Measurements from ENCODE around the gene TIGD1.

TIGD1 gene

GRCh38 chr2:232521959-232522622 is 28.3 kb downstream of the TIGD1 start:
- peak; percentile 61 for DNase-seq

DNA sequence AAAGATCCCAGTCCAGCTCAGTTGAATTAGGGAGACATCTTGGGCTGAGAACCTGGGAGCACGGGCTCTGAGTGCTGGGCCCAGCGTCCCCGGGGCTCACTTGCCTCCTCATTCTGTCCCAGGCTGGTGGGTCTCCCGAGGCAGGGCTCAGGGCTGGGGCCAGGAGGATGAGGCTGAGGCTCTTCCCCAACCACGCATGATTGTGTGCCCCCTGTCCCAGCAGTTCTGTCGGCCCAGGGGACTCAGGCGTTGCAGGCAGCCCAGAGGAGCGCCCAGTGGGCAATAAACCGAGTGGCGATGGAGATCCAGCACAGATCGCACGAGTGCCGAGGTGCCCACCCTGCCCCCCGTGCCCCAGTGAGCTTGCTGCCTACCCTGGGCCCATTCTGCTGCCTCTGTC is 29.3 kb downstream of the TIGD1 start:
- no peak for DNase-seq

GRCh38 chr2:232520489-232520888 is 29.9 kb downstream of the TIGD1 start:
- no peak for DNase-seq

- no peak for DNase-seq
Measured at GRCh38 chr2:232519581-232520438, 30.5 kb downstream of the TIGD1 start, which contains the start of gene PRSS56. Gene PRSS56, plus strand, starts transcription at chr2:232520388. Its CDS starts 211 bp downstream, at chr2:232520599.

- DNase-seq = no peak
Measured at GRCh38 chr2:232518844-232519243, 31.5 kb downstream of the TIGD1 start.

- no peak for DNase-seq
Measured at GRCh38 chr2:232516551-232516950, 33.8 kb downstream of the TIGD1 start.

- no peak for DNase-seq
Measured at GRCh38 chr2:232515639-232516038, 34.7 kb downstream of the TIGD1 start.

DNA sequence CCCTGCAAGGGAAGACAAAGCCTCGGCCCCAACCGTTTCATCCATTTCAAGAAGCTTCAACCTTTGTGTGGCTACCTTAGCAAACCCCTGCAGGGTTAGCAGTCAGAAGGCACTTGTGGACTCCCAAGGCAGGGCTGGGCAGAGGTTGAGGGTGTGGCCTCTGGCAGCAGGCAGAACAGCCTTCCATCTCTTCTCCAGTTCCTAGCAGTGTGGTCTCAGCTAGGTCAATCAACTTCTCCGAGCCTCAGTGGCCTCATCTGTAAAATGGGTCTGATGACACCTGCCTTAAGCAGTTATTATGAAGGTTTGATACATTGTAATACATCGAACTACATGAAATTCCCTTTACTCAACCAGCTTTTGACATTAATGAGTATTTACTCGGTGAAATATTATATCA is 37.0 kb downstream of the TIGD1 start:
- no peak for DNase-seq

DNA sequence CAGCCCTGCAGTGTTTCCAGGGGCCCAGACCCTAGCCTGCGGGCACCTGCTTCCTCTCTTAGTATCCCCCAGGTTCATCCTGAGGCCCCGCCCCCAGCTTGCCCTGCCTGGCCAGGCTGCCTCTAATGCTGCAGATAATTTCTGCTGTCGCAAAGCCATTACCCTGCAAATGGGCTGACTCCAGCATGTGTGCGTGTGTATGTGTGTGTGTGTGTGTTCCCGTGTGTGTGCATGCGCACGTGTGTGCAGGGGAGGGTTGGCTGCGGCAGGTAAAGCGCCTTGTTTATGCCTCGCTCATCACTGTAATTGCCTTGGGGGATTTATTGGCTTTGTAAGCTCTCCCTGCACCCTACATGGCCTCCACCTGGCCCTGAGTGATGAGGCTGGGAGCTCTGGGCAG is 37.8 kb downstream of the TIGD1 start:
- DNase-seq = no peak

- DNase-seq = no peak
Measured at GRCh38 chr2:232511336-232511890, 38.9 kb downstream of the TIGD1 start.

GRCh38 chr2:232508251-232508650 is 42.1 kb downstream of the TIGD1 start:
- no peak for DNase-seq

GRCh38 chr2:232506709-232507108 is 43.6 kb downstream of the TIGD1 start:
- DNase-seq = no peak

GRCh38 chr2:232505856-232506255 is 44.5 kb downstream of the TIGD1 start:
- no peak for DNase-seq

GRCh38 chr2:232504438-232504837 is 45.9 kb downstream of the TIGD1 start:
- DNase-seq = no peak

DNA sequence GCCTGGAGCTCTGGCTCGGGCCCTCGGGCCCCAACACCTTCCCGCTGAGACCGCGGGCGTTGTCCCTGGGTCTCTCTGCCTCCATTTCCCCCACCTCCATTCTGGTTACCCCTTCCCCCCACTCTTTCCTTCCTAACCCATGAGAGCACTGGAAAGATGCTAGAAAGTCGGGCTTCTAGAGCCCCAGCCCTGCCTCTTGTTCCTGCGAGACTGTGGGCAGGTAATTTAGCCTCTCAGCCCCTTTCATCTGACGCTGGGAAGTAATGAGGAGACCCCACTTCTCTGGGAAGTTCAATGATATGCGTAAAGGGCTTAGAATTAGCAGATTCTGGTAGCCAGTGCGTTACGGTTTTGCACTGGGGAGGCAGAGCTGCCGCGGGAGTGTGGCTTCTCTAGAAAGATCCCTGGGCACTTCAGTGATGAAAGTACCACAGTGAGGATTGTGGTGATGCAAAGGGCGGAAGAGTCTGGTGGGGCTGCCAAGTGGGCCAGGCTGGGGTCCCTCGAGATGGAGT is 46.5 kb downstream of the TIGD1 start:
- DNase-seq = no peak

- DNase-seq = no peak
Measured at GRCh38 chr2:232502911-232503808, 47.2 kb downstream of the TIGD1 start.

GRCh38 chr2:232502511-232502910 is 47.8 kb downstream of the TIGD1 start:
- no peak for DNase-seq

DNA sequence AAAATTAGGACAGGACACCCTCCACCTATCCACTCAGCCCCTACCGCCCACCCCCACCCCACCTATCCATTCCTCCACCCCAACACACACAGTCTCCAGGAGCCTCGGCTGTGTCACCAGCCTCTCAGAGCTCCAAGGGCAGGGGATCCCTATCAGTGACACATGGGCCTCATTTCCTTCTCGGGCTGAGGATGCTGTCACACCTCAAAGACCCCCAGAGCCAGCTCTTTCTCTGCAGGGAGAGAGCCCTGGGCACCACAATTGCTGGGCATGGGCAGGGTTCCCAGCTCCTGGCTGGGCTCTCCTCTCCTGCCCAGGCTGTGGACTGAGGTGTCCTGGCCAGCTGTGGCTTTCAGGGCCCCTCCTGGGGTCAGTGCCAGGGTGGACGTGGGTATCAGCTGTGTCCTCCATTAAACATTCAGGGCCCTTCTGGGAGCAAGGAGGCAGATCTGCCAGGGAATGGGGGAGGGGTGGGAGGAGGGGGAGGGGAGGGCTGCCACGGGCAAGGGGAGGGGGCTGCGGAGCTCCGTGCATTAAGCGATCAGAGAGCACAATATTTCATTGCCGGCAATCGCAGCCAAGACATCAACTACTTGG is 48.5 kb downstream of the TIGD1 start:
- no peak for DNase-seq

GRCh38 chr2:232501331-232501771 is 49.0 kb downstream of the TIGD1 start:
- no peak for DNase-seq

DNA sequence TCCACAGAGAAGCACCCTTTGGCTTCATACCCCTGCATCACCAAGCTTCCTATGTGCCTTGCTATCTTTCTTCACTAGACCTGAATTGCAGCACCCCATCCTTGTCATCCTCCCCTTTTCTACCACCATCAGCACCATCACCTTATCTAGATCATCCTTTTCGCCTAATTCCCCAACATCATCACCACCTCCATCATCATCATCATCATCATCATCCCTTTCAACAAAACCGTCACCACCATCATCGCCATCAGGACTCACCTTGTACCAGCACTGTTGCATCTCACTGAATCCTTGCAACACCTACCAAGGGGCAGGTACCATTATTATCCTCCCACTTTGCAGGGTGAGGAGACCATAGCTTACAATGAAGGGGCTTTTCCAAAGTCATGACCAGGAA is 51.9 kb downstream of the TIGD1 start:
- no peak for DNase-seq

Data from CD4-positive, alpha-beta T cell treated with Interleukin-10 for 1 hour (primary cell).